Adipocyte (in vitro differentiated cells): ENCODE results near the gene CARS1.

ENCODE experiments used
- DNase-seq: peaks from one replicate; pipeline ENCODE4 v3.0.0-alpha.2; 2015; ENCODE audit warnings: low read depth
- H3K27me3 ChIP-seq: replicated peaks from 2 replicates; pipeline ENCODE4 v1.7.0; 2013; ENCODE audit warnings: mild to moderate bottlenecking, low read length, moderate library complexity; ENCODE audit not compliant: control insufficient read depth, insufficient read depth
- H3K36me3 ChIP-seq: 2 replicates; pipeline ENCODE4 v1.7.0; 2013; ENCODE audit warnings: low read length, mild to moderate bottlenecking, moderate library complexity; ENCODE audit not compliant: control insufficient read depth, insufficient read depth, severe bottlenecking
- H3K4me1 ChIP-seq: 2 replicates; pipeline ENCODE4 v1.7.0; 2013; ENCODE audit warnings: mild to moderate bottlenecking, low read length, moderate library complexity; ENCODE audit not compliant: control insufficient read depth, insufficient read depth
- H3K4me3 ChIP-seq: 2 replicates; pipeline ENCODE4 v1.7.0; 2013; ENCODE audit warnings: mild to moderate bottlenecking, low read length, moderate library complexity
- H3K9ac ChIP-seq: 2 replicates; pipeline ENCODE4 v1.7.0; 2013; ENCODE audit warnings: mild to moderate bottlenecking, low read length, moderate library complexity
- H3K9me3 ChIP-seq: 2 replicates; pipeline ENCODE4 v1.7.0; 2013; ENCODE audit warnings: mild to moderate bottlenecking, low read length, moderate library complexity; ENCODE audit not compliant: control insufficient read depth

Gene CARS1

DNA sequence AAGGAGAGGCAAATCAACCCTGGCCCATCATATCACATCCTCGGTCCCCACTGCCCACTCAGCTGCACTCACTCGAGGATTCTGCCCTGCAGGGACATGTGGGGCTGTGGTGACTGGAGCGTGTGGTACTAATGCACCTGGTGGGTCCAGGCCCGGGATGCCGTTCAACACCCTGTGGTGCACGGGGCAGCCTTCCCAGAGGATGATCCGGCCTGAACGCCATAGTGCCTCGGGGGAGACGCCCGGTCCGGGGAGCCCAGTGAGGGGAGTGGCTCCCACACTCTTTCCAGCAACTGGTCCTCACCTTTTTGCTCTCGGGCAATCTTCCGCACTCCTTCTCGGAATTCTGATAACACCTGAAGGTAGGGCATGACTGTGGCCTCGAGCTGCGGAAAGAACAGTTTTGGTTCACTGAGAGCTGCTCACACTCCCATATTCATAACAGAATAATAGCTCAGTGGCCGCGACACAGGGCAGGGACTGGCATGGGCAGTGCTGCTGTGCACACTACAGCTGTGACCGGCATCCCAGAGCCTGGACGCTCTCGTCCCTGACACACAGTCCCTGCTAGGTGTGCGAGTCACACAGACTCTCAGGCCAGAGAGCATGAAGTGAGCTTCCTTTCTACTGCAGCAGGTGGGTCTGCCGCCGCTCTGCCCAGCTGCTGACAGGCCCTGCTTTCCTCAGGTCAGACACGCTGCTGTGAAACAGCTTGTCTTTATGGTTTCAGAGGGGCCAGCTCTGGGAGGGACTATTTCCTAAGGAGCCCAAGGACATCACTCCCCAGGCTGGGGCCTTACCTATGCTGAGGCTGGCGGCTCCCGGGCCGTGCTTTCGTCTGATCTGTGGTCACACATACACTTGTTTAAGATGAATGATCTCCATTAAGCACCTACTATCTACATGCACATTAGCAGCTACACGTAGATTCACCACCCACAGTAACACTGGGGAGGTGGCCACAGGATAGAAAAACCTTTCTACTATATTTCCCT lies 45.0 kb downstream of the CARS1 start:
- no peak overlapping the region for H3K4me3 ChIP-seq
- H3K36me3 ChIP-seq, result peaks cover 97% of the 10 kb centered on the region
- H3K9me3 ChIP-seq, result no peaks in the 10 kb centered on the region
- H3K9ac ChIP-seq, result no peak overlapping the region
- peaks cover 17% of the 10 kb centered on the region for H3K4me1 ChIP-seq
- no peaks in the 10 kb centered on the region for H3K27me3 ChIP-seq
- no peak for DNase-seq

DNA sequence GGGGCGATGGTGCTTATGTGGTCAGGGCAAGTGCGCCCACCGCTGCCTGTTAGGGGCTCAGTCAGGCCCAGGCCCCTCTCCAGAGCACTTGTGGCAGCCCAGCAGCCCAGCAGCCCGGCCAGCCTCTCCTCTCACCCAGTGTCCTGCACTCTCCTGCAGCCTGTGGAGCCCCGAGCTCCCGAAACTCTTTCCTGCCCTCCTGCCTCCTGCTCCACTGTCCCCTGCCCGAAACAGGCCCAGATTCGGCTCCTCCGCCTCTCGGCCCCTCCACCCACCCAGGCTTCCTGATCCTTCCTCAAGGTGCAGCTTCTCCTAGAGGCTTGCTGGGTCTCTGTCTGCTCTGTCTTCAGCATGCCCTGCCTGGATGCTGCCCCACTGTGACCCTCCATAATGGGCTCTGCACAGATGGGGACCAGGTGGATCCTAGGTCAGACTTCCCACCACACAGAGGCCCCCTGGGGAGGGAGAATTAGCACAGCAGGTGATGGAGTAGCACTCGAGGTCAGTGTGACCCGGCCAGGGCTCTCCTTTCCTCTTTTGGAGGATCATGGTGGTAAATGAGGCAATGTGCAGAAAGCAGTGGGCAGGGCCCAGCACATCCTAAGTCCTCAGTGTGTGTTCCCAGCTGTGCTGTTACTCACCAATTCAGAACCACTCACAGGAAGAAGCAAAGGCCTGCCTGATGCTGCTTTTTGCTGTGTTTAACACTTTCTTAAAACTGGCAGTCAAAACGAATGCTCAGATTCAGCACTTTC lies 46.5 kb downstream of the CARS1 start:
- Histone ChIP-seq H3K27me3 (no peaks in the 10 kb centered on the region), H3K4me3 (no peak overlapping the region), H3K36me3 (peaks cover 97% of the 10 kb centered on the region), H3K4me1 (peaks cover 14% of the 10 kb centered on the region), H3K9me3 (no peaks in the 10 kb centered on the region), H3K9ac (no peak overlapping the region)
- no peak for DNase-seq

DNA sequence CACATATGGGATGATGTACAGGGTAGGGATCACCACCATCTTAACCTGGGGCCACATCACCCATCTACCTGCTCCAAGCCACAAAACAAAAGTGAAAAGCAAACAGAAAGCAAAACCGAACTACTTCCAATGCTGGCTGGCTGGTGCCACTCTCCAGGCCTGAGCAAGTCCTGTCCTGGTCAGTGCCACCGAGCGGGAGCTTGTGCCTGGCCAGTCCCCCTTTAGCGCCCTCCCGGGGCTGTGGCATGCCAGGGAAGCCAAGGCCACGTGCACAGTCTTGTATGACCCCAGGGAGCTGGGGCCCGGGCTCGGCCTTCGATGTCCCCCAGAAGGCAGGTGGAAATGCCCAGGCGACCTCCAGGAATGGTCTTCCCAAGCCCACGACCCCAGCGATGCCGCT lies 47.2 kb downstream of the CARS1 start:
- no peak for DNase-seq
- no peaks in the 10 kb centered on the region for H3K9me3 ChIP-seq
- H3K4me3 ChIP-seq, result no peak overlapping the region
- peaks cover 97% of the 10 kb centered on the region for H3K36me3 ChIP-seq
- H3K27me3 ChIP-seq, result no peaks in the 10 kb centered on the region
- no peak overlapping the region for H3K9ac ChIP-seq
- H3K4me1 ChIP-seq, result peaks cover 12% of the 10 kb centered on the region

DNA sequence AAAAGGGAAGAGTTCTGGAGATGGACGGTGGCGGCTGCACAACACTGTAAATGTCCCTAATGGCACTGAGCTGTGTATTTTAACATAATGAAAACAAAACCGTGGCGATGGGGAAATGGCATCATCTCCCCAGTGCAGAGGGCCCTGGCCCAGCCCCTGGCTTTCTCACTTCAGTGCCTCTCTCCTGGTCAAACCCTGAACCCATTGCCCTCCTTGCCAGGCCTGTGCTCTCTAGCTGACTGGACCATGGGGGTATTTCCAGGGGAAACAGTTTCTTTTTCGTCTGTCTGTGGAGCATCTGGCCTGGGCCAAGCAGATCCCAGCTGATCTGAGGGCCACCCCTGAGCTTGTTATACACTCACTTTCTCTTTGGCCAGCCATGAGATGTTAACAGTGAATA lies 47.7 kb downstream of the CARS1 start:
- Histone ChIP-seq H3K9ac (no peak overlapping the region), H3K27me3 (no peaks in the 10 kb centered on the region), H3K4me3 (no peak overlapping the region), H3K9me3 (no peaks in the 10 kb centered on the region), H3K4me1 (peaks cover 10% of the 10 kb centered on the region), H3K36me3 (peaks cover 95% of the 10 kb centered on the region)
- DNase-seq, result no peak

DNA sequence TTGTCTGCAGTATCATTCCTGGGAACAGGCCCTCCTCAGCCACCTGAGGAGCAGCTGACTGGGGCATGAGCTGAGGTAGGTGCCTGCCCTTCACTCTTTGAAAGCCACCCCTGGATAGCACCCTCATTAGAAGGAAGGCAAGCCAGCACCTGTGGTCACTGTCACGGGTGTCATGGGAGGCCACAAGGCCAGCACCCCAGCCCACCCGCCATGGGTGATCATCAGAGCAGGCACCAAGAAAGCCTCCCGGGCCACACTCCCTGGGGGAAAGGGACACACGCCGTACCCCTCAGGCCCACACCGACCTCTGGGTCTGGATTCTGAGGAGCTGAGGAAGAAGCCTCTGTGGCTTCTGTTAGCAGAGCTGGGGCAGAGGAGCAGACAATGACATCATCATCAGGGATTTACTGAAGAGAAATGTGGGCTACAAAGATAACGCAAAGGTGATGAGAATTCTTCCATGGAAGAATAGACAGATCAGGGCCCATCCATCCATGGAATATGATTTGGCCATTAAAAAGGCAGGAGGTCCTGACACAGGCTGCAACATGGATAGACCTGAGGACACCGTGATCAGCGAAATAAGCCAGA lies 48.4 kb downstream of the CARS1 start:
- Histone ChIP-seq H3K4me3 (no peak overlapping the region), H3K9me3 (no peaks in the 10 kb centered on the region), H3K36me3 (peaks cover 95% of the 10 kb centered on the region), H3K4me1 (peaks cover 4% of the 10 kb centered on the region), H3K9ac (no peak overlapping the region), H3K27me3 (no peaks in the 10 kb centered on the region)
- DNase-seq, result no peak

DNA sequence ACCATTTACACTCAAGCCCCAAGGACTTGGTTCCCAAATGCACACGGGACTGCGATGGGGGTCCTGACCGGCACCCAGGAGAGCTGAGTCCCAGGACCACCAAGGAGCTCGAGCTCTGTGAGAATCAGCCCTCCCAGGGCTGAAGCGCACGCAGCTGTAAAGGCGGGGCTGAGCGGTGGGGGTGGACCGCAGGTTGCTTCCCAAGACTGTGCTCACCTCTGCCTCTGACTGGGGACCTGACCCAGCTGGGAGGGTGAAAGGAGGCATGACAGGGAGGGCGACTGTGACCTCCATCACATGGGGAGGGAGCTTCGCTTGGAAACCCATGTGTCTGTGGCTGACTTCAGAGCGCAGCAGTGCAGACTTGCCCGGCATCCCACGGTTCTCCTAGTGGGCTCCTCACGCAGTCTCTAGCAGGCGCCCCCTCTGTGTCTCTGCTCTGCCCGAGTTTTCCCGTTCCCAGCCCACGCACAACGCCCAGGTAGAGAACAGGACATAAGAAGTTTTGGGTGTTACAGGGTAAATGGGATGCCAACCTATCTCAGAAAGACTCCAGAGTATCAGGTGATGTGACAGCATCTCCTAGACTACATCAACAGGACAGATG lies 49.7 kb downstream of the CARS1 start:
- Histone ChIP-seq H3K4me1 (no peaks in the 10 kb centered on the region), H3K36me3 (peaks cover 96% of the 10 kb centered on the region)

DNA sequence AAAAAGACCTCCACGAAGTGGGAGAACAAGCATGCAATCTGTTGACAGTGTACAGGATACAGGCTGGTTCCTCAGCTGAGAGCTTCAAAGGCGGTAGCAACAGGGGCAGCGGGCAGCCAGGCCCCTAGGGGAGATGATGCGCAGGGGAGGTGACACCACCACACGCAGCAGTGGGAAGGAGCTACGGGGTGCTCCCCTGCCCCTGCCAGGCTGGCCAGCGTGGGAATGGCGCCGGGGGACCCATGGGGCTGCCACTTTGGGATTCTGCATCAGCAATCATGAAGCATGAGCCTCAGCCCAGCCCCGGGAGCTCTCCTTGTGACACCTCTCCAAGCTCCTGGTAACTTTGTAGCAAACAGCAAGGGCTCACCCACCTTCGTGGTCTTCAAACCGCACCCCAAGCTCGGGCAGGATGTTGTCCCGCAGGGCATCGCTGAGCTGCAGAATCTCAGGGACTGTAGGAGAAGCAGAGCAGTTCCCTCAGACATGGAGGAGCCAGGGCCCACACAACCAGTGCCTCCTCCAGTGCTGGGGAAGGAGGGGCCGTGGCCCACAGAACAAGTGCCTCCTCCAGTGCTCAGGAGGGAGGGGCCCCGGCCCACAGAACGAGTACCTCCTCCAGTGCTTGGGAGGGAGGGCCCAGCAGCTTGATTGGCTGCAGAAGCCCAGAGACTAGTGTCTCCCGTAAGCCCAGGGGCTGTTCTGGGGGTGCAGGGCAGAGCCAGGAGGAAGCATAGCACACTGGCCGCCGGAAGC lies 50.5 kb downstream of the CARS1 start:
- no peaks in the 10 kb centered on the region for H3K27me3 ChIP-seq
- H3K4me1 ChIP-seq, result no peaks in the 10 kb centered on the region
- H3K36me3 ChIP-seq, result peaks cover 96% of the 10 kb centered on the region
- no peak overlapping the region for H3K9ac ChIP-seq
- no peak for DNase-seq
- H3K9me3 ChIP-seq, result no peaks in the 10 kb centered on the region
- no peak overlapping the region for H3K4me3 ChIP-seq

More for the DNA sequence above, 49.7 kb downstream of the CARS1 start:
- Histone ChIP-seq H3K27me3 (no peaks in the 10 kb centered on the region), H3K4me3 (no peak overlapping the region), H3K9ac (no peak overlapping the region), H3K9me3 (no peaks in the 10 kb centered on the region)
- DNase-seq, result no peak

DNA sequence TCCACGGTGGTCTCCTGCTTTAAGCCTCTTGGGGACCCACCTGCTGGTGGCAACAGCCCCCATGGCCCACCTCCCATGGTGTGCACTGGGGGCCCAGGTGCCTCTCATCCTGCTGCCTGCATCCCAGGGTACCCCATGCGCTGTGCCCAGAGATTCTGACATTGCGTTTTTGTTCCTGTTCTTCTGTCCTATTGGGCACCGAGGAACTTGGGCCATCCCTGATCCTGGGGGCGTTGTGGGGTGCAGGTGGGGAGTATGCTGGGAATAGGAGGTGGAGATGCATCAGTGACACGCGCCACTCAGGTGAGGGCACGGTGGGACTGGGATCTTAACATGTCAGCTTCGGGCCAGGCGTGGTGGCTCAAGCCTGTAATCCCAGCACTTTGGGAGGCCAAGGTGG lies 52.7 kb downstream of the CARS1 start:
- H3K27me3 ChIP-seq, result no peaks in the 10 kb centered on the region
- H3K9me3 ChIP-seq, result no peaks in the 10 kb centered on the region
- no peak overlapping the region for H3K4me3 ChIP-seq
- H3K36me3 ChIP-seq, result peaks cover 98% of the 10 kb centered on the region
- H3K9ac ChIP-seq, result no peak overlapping the region
- peaks cover 7% of the 10 kb centered on the region for H3K4me1 ChIP-seq
- DNase-seq, result no peak

DNA sequence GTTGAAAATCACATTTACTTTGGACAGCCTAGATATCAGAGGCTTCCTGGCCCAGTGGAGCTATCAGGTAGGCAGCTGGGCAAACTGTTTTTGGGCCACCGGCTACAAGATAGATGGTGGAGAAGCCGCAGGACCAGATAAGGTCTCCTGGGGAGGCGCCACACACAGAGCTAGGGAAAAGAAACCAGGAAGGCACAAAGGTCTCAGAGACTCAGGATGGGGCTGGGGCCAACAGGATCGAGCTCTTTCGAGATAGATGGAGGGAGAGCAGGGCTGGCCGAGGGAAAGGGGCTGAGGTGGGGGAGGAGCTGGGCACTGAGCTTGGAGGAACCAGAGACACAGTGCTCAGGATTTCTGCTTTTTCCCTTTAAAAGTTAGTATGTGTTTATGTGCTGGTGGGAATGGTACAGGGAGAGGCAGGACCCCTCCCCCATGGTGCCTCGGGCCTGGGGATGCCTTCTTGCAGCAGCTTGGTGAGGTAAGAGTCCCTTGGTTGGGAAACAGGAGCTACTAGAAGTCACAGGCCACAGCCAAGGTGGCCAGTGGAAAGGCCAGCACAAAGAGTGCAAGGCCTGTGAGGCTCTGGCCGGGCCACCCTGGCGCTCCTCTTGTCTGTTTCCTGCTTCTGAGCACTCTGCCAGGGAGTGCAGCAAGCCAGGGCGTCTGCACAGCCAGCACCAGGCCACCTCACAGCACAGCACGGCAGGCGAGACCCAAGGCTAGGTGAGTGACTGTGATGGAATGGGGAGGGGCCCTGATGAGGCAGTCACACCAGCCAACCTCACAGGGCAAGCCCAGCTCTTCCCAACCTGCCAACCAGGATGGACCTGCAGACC lies 53.6 kb downstream of the CARS1 start:
- H3K27me3 ChIP-seq, result no peaks in the 10 kb centered on the region
- no peak overlapping the region for H3K4me3 ChIP-seq
- no peaks in the 10 kb centered on the region for H3K9me3 ChIP-seq
- H3K9ac ChIP-seq, result no peak overlapping the region
- no peak for DNase-seq
- H3K36me3 ChIP-seq, result peaks cover 93% of the 10 kb centered on the region
- peaks cover 7% of the 10 kb centered on the region for H3K4me1 ChIP-seq

DNA sequence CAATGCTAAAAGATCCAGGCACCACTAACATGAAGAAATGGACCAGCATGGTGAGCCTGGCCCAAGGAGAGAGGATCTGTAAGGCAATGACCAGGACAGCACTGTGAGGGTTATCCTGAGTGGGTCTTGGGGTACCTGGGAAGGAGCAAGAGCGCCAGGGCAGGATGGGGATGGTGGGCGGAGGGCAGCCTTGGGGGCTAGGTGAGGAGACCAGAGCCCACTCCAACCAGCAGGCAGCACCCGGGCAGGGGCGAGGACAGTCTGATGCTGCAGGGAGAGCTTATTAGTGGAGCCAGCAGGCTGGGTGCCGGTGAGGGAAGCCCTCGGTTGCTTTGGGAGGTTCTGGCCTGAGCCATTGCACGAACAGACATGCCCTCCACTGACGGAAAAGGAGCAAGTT lies 54.4 kb downstream of the CARS1 start:
- H3K9ac ChIP-seq, result no peak overlapping the region
- no peaks in the 10 kb centered on the region for H3K27me3 ChIP-seq
- H3K9me3 ChIP-seq, result no peaks in the 10 kb centered on the region
- peaks cover 7% of the 10 kb centered on the region for H3K4me1 ChIP-seq
- H3K36me3 ChIP-seq, result peaks cover 86% of the 10 kb centered on the region
- no peak for DNase-seq
- no peak overlapping the region for H3K4me3 ChIP-seq
